ENCODE measurements around the gene MAPRE2. TPM values are rescaled to one million over a fixed set of nuclear protein-coding genes. Genes with fewer than 3 reads are reported as not detected.

MAPRE2 gene
- total RNA-seq, 4 donors from 2014 or later, result 21.8 to 57.7 (median 40.0) TPM

GRCh38 chr18:35027206-35027605, 14.0 kb upstream of the MAPRE2 start:
- intact Hi-C loops (cut with DNase I; ENCODE audit: low total_unique reads), result loop anchor here (10.0 kb wide), 1 partner anchor 48 kb away; no protein-coding TSS in a partner anchor
- TF ChIP-seq POLR2A (IDR thresholded peaks at IDR 0.05) (no peak), CTCF (IDR thresholded peaks at IDR 0.05) (no peak)
- H3K4me3 ChIP-seq (ENCODE audit: low read depth, poor library complexity, severe bottlenecking), result no peak overlapping the region
- DNase-seq (ENCODE audit: low spot score in 2 of 2), result no peak
- WGBS, 2 donors, result 100% methylated on average over 1 of the region's 1 CpG

GRCh38 chr18:35028536-35028935, 12.7 kb upstream of the MAPRE2 start:
- TF ChIP-seq POLR2A (IDR thresholded peaks at IDR 0.05) (no peak), CTCF (IDR thresholded peaks at IDR 0.05) (no peak)
- no peak overlapping the region for H3K4me3 ChIP-seq (ENCODE audit: low read depth, poor library complexity, severe bottlenecking)
- WGBS, 2 donors, result 57 to 74% methylated on average over 2 of the region's 2 CpGs
- intact Hi-C loops (cut with DNase I; ENCODE audit: low total_unique reads), result loop anchor here (10.0 kb wide), 1 partner anchor 46 kb away; no protein-coding TSS in a partner anchor
- no peak for DNase-seq (ENCODE audit: low spot score in 2 of 2)

GRCh38 chr18:35029103-35029502, 12.1 kb upstream of the MAPRE2 start:
- H3K4me3 ChIP-seq (ENCODE audit: low read depth, poor library complexity, severe bottlenecking), result no peak overlapping the region
- DNase-seq (ENCODE audit: low spot score in 2 of 2), result no peak
- WGBS, 2 donors, result 64 to 78% methylated on average over 4 of the region's 4 CpGs
- intact Hi-C loops (cut with DNase I; ENCODE audit: low total_unique reads), result loop anchor here (10.0 kb wide), 1 partner anchor 46 kb away; no protein-coding TSS in a partner anchor
- TF ChIP-seq POLR2A (IDR thresholded peaks at IDR 0.05) (no peak), CTCF (IDR thresholded peaks at IDR 0.05) (no peak)

- intact Hi-C loops (cut with DNase I; ENCODE audit: low total_unique reads), result loop anchor here (10.0 kb wide), 1 partner anchor 45 kb away; no protein-coding TSS in a partner anchor
Observed at GRCh38 chr18:35029770-35030169, 11.4 kb upstream of the MAPRE2 start.

GRCh38 chr18:35030277-35030989, 10.8 kb upstream of the MAPRE2 start:
- WGBS, 2 donors, result 28 to 32% methylated on average over 3 of the region's 3 CpGs
- TF ChIP-seq POLR2A (IDR thresholded peaks at IDR 0.05) (no peak), CTCF (IDR thresholded peaks at IDR 0.05) (no peak)
- H3K4me3 ChIP-seq (ENCODE audit: low read depth, poor library complexity, severe bottlenecking), result no peak overlapping the region
- no peak for DNase-seq (ENCODE audit: low spot score in 2 of 2)
- intact Hi-C loops (cut with DNase I; ENCODE audit: low total_unique reads), result no loop called here

More at GRCh38 chr18:35029770-35030169, 11.4 kb upstream of the MAPRE2 start:
- no peak for TF ChIP-seq POLR2A (IDR thresholded peaks at IDR 0.05)
- TF ChIP-seq CTCF (IDR thresholded peaks at IDR 0.05), result no peak
- DNase-seq (ENCODE audit: low spot score in 2 of 2), result no peak
- WGBS, 2 donors, result 3 to 12% methylated on average over 3 of the region's 3 CpGs
- no peak overlapping the region for H3K4me3 ChIP-seq (ENCODE audit: low read depth, poor library complexity, severe bottlenecking)

All from lower leg skin (tissue), 4 donors.